GM21576 (cell line): Measurements from ENCODE around the gene CCBE1.

Experiments used
- ATAC-seq: cut with Tn5 transposase; IDR thresholded peaks from one replicate; pipeline ENCODE4 v1.9.1; 2021; ENCODE audit warnings: mild to moderate bottlenecking, moderate library complexity; ENCODE audit not compliant: unreplicated experiment

Gene CCBE1

DNA sequence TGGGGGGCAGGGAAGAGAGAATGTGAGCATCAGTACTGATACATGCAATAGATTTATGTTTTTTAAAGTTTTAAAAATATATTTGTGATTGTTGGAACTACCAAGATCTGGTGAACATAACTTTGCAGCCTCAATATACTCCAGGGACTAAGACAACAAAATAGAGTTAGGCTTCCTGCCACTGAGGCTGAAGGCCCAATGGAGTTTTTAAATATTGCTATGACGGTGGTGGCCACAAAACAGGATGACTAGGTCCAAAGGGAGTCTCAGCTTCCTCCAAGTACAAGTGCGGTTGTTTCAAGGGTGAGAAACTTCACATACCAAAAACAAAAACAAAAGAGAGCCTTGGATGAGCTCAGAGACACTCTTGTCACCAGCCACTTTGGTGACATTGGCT lies 72.9 kb downstream of the CCBE1 start:
- ATAC-seq: no peak

DNA sequence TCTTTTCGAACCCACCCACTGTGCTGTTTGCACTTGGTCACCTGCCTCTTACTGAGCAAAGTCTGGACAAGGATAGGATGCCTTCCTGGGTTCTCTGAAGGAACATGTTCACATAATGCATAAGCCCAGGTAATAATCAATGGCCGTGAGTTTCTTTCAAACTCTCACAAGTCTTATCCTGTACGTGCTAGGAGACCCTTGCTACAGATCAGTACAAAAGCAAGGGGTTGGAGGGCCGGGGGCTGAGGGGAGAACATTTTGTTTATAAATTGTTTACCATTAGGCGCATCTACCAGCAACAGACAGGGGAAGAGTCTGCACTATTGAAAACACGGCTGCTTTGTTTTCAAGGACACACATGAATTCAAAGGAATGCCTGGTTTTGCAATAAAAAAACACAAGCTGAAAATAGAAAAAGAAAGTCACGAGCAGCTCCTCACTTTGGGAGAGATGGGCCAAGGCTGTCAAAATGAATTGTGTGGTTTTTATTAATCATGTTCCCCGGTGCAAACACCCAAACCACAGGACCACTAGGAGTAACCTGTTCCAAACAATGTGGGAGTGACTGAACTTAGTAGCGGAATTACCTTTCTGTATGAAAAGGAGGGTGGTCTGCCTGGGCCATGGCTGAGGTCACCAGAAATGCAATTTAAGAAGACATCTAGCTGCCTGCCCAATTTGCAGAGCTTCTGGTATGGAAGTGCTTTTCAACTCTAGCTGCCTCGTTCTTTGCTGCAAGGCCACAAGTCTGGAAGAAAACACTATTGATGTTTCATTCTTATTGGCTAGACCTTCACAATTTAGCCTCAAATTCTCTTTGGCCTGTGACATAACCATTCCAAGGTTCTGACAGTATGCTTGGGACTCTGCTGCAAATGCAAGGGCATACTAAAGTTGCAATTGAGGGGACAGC lies 73.5 kb downstream of the CCBE1 start:
- no peak for ATAC-seq

DNA sequence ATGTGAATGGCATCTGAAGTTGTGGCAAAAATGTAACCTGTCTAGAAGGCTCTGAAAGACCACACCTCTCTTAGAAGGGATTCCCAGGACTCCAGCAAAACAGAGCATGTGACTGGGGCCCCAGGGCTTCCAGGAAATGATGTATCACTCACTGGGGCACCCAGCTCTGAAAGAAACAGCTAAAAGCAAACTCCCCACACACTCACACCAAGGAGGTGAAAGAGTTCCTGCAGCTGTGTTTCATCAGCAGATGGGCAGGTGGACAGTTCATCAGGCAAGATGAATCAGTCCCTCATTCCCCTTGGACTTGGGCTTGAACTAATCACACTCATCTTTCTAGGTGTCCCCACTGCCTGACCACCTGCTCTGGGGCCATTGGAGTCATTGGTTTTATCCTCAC lies 76.2 kb downstream of the CCBE1 start:
- ATAC-seq: no peak

DNA sequence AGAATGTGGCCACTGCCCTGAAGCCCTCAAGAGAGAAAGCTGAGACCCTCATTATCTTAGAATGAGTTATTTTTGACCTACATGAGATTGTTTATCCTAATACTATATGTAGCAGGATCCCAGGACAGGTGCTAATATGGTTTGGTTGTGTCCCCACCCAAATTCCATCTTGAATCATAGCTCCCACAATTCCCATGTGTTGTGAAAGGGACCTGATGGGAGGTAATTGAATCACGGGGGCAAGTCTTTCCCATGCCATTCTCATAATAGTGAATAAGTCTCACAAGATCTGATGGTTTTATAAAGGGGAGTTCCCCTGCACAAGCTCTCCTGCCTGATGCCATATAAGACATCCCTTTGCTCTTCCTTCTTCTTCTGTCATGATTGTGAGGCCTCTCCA lies 76.8 kb downstream of the CCBE1 start:
- no peak for ATAC-seq

DNA sequence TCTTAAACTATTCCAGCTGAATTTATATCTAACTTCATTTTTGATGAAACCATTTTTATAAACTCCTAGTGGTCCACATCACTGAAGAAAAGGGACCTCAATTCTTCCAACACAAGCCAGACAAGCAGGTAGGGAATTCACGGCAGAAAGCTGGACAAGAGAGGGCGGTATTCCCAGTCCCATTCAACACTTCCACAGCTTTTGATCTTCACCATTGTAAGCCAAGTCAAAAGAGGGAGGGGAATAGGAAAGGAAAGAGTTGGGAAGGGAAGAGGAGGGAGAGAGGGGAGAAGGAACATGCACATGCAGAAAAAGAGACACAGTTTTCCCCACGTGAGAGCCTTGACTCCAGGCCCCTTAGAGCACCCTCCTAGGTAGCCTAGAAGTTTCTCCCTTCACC lies 77.4 kb downstream of the CCBE1 start:
- ATAC-seq: no peak

DNA sequence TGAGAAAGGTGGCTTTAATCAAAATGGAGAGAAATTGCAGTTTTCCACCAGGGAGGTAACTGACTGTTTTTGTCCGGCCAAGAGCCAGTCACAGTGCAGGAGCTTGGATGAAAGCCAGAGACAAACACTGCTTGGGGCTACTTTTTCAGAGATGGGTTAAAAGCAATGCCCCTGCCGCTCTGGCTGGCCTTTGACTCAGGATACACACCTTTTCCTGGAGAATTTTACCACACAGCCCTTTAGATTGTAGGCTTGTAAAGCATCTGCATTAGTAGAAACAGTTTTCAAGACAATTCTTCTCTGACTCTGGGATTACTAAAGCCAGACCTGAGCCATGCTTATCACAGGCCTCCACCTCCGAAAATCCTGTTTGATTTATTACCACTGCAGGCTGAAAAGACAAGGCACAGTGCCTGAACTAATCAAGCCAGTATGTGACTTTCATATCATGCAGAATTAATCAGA lies 79.7 kb downstream of the CCBE1 start:
- no peak for ATAC-seq

DNA sequence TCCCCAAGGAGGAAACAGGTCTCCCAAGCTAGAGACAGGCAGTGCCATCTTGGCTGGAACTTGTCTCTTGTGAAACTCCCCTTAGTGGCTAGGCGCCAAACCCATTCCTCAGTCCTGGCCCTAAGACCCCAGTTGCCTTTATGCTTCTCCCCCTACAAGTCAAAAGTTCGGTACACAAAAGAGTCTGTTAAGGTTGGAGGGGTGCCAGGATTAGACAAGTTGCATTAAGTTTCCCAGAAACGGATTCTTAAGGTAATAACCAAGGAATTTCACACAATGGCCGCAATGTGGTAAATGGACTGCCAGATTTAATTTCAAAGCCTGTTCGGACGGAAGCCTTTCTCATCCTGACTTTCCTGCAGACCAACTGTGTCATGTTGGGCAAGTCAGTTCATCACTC lies 80.7 kb downstream of the CCBE1 start:
- no peak for ATAC-seq

DNA sequence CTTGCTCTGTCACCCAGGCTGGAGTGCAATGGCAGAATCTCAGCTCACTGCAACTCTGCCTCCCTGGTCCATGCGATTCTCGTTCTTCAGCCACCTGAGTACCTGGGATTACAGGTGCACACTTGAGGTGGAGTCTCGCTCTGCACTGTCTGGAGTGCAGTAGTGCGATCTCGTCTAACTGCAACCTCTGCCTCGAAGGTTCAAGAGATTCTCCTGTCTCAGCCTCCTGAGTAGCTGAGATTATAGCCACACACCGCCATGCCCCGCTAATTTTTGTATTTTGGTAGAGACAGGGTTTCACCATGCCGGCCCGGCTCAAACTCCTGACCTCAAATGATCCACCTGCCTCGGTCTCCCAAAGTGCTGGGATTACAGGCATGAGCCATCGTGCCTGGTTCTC lies 83.3 kb downstream of the CCBE1 start:
- ATAC-seq: no peak

DNA sequence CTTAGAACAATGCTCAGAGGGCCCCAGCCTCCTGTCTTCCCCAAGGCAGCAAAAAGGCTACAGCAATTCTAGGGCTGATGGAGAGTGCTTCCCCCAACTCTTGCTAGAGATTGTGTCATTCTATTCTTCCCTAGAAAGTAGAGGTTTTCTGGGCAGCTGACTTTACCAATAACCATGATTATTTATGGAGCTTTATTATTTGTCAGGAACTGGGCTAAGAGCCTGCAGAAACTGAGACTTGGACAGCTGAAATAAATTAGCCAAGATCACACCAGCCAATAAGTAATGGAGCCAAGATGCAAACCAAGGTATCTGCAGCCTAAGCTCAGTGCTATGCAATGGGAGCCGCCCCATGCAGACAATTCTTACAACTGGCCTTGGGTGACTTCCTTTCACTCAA lies 84.8 kb downstream of the CCBE1 start:
- ATAC-seq: no peak

DNA sequence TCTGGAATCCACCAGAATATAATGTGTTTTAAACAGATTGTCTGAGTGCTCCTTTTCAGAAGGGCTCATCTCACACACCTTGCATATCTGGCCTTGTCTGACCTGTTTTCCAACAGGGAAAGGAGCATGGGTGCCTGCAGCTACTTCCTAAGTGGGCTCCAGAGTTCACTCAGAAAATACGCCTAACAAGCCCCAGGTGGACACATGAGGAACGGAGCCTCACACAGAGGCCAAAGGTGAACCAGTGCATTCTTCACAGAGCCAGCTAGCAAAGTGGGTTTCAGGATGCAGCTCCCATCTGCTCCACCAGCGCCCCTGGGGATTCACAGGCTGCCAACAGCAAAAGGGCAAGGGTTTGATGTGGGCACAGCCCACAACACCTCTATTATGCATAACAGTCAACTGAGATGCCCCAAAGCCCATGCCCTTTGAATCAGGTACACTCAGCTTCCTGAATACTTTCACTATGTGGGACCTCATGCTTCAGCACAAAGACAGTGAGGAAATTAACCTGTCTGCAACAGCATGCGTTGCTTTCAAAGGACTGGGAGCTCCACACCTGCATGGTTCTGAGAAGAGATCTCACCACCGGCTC lies 86.6 kb downstream of the CCBE1 start:
- ATAC-seq: no peak

DNA sequence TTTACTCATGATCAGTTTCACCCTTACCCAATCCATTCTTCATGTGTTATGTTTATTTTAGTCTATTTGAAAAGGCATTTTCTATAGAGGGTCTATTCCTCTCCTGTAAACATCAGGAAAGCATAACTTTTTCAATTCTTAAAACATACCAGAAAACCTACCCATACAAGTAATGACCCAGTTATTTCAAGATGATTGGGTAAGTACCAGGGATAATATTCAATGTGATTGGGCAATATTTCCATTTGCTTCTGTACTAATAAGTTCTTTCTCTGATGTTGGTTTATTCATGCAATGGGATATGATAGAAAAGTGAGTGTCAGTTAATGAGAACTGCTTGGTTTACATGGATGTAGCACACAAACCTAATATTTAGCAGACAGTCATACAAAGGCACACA lies 87.6 kb downstream of the CCBE1 start:
- no peak for ATAC-seq

DNA sequence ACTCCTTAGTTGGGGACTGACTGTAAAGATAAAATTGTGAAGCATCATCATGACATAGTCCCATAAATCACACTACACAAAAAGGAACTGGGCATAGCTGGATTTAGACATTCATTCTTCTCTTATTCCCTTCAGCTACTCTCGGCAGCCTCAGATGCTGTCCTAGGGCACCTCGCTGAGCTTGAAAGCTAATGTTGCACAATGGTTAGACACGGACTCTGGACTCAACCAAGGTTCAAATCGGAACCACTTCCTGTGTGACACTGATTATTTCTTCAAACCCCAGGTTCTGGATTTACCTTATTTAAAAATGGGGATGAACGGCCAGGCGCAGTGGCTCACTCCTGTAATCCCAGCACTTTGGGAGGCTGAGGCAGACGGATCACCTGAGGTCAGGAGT lies 89.8 kb downstream of the CCBE1 start:
- no peak for ATAC-seq

DNA sequence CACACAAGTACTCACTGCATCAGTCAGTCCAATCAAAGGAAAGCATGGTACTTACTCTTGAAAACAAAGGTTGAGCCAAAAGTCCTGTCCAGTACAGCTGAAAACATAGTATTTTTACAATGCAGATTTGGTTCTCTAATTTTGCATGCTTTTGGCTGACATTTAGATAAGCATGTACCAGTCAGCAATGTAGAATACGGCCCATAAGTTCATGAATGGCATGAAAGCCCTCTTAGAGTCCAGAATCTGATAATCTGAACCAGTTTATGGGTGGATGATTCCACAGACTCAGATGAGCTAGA lies 90.2 kb downstream of the CCBE1 start:
- ATAC-seq: no peak

DNA sequence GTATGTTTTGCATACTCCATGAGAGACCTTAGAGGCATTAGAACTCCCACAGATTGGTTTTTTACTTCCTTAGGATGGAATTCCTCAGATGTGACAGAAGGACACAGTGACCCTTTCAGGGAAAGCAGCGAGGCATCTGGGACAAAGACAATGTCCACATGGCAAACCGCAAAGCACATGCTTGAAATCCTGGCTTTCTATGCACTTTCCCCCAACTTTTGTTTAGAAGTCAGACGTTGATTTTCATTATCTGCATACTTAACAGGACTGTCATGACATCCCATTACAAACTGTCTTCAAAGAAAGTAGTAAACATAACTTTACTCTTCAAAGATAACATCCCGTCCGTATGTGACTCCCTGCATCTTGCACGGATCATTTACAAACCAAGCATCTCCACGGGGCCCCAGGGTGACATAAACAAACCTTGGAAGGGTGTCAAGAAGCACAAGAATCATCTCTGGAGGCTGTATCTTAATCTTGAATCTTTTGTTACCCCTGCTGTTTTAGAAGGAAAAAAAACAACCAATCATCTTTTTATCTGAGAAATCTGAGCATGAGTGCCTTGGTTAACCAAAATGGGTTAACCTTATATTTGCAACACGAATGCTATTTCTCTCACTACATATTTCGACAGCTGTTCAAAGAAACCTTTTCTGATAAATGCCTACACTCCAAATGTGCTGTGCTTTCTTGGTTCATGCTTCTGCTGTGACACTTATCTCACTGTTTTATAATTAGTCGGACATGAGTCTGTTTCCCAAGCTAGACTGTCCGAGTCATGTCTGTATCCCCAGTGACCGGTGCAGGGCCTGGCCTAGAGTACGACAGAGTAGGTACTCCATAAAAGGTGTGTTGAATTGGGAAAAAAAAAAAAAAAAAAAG lies 90.8 kb downstream of the CCBE1 start:
- ATAC-seq: no peak

DNA sequence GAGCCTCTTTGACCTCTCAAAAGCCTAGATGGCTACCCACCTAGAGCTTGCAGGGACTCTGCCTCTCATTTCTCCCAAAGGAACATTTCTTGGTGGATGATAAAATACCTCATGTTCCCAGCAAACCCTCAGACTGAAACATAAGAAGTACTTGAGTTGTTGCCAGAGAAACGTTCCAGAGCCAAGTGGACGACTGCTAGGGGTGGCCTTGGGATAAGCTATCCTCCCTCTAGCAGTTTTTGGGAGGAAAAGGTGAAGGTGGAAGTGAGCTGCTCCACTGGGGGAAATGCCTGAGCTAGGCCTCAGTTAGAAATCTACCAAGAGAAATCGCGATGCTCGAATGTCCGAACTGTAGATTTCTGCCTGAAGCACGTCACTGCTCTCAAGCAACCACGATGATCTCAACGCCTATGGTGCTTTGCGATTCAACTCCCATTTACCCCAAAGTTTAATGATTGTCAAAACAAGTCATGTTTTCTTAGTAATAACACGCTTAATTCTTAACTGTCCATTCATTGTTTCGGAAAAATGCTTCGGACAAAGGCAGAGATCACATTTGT lies 91.5 kb downstream of the CCBE1 start:
- ATAC-seq: no peak

DNA sequence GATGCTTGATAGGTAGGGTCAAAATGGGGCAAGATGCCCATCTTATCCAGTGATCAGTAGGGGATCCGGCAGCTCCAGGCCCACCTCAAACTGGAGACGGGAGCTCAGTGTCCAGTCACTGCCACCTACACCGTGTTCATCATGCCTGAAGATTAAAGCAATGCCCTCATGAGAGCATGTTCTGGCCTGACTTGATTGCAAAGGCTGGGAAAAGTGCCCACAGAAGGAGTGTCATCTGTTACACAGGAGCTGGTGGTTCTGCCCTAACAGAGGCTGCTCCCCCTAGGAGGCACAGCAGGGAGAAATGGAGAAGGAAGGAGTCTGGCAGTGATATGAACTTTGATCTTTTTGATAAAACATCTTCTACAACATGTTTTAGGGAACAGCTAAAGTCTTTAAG lies 92.3 kb downstream of the CCBE1 start:
- ATAC-seq: no peak

DNA sequence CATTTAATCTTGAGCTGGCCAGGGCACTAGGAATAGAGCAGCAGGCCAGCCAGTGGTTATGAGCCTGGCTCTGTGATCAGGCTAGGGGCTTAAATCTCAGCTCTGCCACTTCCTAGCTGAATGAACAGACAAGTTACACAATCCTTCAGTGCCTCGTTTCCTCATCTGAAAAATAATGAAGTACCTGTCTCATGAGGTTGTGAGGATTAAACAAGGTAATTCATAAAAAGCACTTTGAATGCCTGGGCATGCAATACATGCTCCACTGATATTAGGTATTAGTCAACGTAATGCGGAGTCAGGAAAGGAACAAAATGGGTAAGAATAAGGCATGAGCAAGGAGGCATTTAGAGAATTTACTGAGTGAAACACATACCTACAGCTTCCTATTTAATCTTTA lies 100.2 kb downstream of the CCBE1 start:
- no peak for ATAC-seq

DNA sequence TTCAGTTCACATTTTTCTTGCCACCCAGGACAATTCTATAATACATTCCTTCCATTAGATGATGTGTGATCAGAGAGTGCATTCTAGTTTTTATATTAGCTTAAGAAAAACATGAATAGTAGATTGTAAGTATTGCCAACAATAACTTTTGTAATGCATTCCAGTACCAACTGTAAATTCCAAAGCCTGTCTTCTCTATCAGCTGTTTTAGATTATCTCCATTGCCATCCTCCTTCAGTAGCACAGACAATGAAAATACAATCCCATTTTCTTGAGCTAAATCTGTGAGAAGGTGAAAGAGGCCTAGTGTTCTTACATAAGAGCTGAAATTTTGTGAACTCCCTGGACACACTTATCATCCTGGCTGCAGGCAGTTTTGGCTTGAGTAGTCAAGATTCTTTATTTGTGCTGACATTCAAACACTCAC lies 103.9 kb downstream of the CCBE1 start:
- ATAC-seq: no peak

DNA sequence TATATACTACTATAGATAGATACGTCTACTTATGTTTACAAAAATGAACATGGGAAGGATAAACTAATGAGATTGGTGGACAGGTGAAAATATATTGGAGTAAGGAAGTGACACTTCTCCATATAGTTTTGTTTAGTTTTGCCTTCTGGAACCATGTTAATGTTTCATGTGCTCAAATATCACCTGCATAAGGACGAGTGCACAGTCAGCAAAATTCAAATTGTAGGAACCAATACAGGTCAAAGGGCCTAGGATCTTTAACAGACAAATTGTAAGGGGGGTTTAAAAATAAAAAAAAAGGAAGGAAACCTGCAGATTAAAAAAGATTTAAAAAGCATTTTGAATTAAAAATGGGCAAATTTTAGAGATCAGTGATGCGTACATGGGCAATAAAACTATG lies 104.6 kb downstream of the CCBE1 start:
- no peak for ATAC-seq

DNA sequence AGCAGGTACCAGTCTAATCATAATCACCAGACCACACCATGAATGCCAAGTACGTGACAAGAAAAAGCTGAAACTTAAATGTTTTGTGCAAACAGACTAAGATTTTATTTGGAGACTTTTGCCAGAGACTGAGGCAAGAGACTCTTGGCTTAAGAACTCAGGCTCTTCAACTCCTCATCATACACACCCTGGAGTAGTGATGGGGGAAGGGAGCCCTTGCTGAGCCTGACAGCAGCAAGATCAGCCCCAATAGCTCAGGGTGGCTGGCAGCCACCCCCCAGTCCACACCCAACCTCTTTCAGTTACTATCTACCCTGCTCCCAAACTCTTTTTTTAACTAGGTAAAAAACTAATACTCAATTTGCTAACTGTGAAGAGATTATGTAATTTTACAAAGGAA lies 114.8 kb downstream of the CCBE1 start:
- no peak for ATAC-seq

DNA sequence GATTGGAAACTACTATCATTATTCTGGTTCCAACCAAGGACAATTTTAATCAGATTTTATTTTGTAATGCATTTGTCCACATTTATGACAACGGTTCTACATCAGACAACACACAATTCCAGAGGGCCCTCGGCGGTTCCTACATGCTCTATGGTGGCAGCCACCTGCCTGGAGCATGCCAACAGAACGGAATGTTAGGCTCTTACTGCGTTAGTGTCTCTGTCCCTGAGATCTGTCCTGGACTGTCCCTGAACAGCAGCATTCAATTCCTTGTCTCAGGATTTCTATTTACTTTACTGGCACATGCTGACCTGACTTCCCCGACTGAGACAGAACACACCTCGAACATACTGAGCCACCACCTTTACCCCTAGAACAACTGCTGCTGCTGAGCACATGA lies 117.7 kb downstream of the CCBE1 start:
- ATAC-seq: no peak

DNA sequence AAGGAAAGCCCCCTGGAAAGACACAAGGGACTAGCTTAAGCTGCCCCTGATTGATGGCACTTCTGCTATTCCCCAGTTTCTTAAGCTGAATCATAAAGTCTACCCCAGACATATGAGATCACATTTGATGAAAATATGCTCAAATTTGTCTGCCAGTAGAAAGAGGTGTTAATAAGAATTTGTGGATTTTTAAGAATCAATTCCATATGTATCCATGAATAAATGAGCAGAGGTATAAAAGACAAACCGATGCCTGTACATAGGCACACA lies 119.9 kb downstream of the CCBE1 start:
- no peak for ATAC-seq
